ENCODE results near the gene NXN.
A peak's percentile ranks its signal among the peaks of the same experiment; 100 is the strongest.
"Not testable (repeated sequence)": the region's sequence is repeated elsewhere in the genome, so short reads cannot be mapped to it uniquely, and the experiment has no call there.

NXN gene

GRCh38 chr17:781805-782731 is 197.5 kb downstream of the NXN start, which contains the start of the genes GLOD4 and MRM3:
Gene GLOD4 (minus strand): TSS chr17:782280. CDS start chr17:782255, 25 bp downstream.
Gene MRM3 (plus strand): TSS chr17:782353. CDS start chr17:782379, 26 bp downstream.
- peak; percentile 69 to 96 (median 86) for DNase-seq (ENCODE audit: low read depth in 3 of 3, low spot score in 1 of 3)

GRCh38 chr17:778096-778495 is 201.5 kb downstream of the NXN start:
- DNase-seq (ENCODE audit: low read depth in 3 of 3, low spot score in 1 of 3) = no peak

- no peak for DNase-seq (ENCODE audit: low read depth in 3 of 3, low spot score in 1 of 3)
Observed at GRCh38 chr17:774313-774584, 205.3 kb downstream of the NXN start.

GRCh38 chr17:773467-774312 is 205.9 kb downstream of the NXN start:
- DNase-seq (ENCODE audit: low read depth in 3 of 3, low spot score in 1 of 3) = no peak

GRCh38 chr17:773016-773415 is 206.6 kb downstream of the NXN start:
- no peak for DNase-seq (ENCODE audit: low read depth in 3 of 3, low spot score in 1 of 3)

GRCh38 chr17:767076-767475 is 212.5 kb downstream of the NXN start:
- no peak for DNase-seq (ENCODE audit: low read depth in 3 of 3, low spot score in 1 of 3)

GRCh38 chr17:760371-760770 is 219.2 kb downstream of the NXN start:
- DNase-seq (ENCODE audit: low read depth in 3 of 3, low spot score in 1 of 3) = no peak

- DNase-seq (ENCODE audit: low read depth in 3 of 3, low spot score in 1 of 3) = no peak
Observed at GRCh38 chr17:759964-760363, 219.6 kb downstream of the NXN start.

- DNase-seq (ENCODE audit: low read depth in 3 of 3, low spot score in 1 of 3) = not testable (repeated sequence)
Observed at GRCh38 chr17:756010-756567, 223.5 kb downstream of the NXN start.

- DNase-seq (ENCODE audit: low read depth in 3 of 3, low spot score in 1 of 3) = not testable (repeated sequence)
Observed at GRCh38 chr17:755319-755961, 224.1 kb downstream of the NXN start.

GRCh38 chr17:753418-753817 is 226.2 kb downstream of the NXN start:
- no peak for DNase-seq (ENCODE audit: low read depth in 3 of 3, low spot score in 1 of 3)

GRCh38 chr17:752620-753219 is 226.9 kb downstream of the NXN start:
- DNase-seq (ENCODE audit: low read depth in 3 of 3, low spot score in 1 of 3) = no peak

- peak; percentile 92 to 100 (median 98) for DNase-seq (ENCODE audit: low read depth in 3 of 3, low spot score in 1 of 3)
Observed at GRCh38 chr17:752002-752619, 227.5 kb downstream of the NXN start, which contains the start of gene GEMIN4. Gene GEMIN4 (minus strand): TSS chr17:752264. CDS start chr17:752142, 122 bp downstream.

GRCh38 chr17:751269-752001 is 228.1 kb downstream of the NXN start:
- peak in 2 of 3 donors; percentile 9 to 34 for DNase-seq (ENCODE audit: low read depth in 3 of 3, low spot score in 1 of 3)

GRCh38 chr17:750431-751037 is 229.0 kb downstream of the NXN start:
- no peak for DNase-seq (ENCODE audit: low read depth in 3 of 3, low spot score in 1 of 3)

- not testable (repeated sequence) for DNase-seq (ENCODE audit: low read depth in 3 of 3, low spot score in 1 of 3)
Observed at GRCh38 chr17:749359-749758, 230.2 kb downstream of the NXN start.
